ENCODE measurements around the gene SIGLECL1.

- TF ChIP-seq EZH2 (optimal IDR thresholded peaks at IDR 0.05; ENCODE audit: low read depth, low read length): no peak
- TF ChIP-seq CTCF (IDR thresholded peaks at IDR 0.05; ENCODE audit: low read length): no peak
These were observed 65.8 kb downstream of the SIGLECL1 start for GRCh38 chr19:51316688-51317087.
